GM13976 (cell line): ENCODE data around the gene CAMK1D.

ENCODE experiments used
- DNase-seq: peaks from one replicate; pipeline ENCODE4 v3.0.0; 2012; ENCODE audit warnings: low spot score
- CTCF ChIP-seq: IDR thresholded peaks from 2 replicates; pipeline ENCODE4 v1.5.1; 2012; ENCODE audit warnings: borderline replicate concordance, mild to moderate bottlenecking; ENCODE audit not compliant: insufficient read depth; ENCODE audit errors: extremely low read depth, missing control alignments, control extremely low read depth
- in situ Hi-C: fragments of 300-500 bp; cut with MboI; formaldehyde crosslinking; loops from one replicate; pipeline ENCODE4 v1.12.0; 2022; ENCODE audit warnings: low sequenced_read_pairs, mixed read lengths, inconsistent platforms; ENCODE audit not compliant: unreplicated experiment

The CAMK1D gene

GRCh38 chr10:12629767-12630165, 280.4 kb downstream of the CAMK1D start:
- TF ChIP-seq CTCF, result no peak
- in situ Hi-C loops, result no loop called here
- DNase-seq, result no peak

- in situ Hi-C loops, result no loop called here
- TF ChIP-seq CTCF, result no peak
- DNase-seq, result no peak
Measured at GRCh38 chr10:12631216-12631615, 281.9 kb downstream of the CAMK1D start.

GRCh38 chr10:12631787-12632562, 282.6 kb downstream of the CAMK1D start:
- in situ Hi-C loops, result no loop called here
- DNase-seq, result no peak

GRCh38 chr10:12633776-12634620, 284.7 kb downstream of the CAMK1D start:
- no peak for TF ChIP-seq CTCF
- DNase-seq, result no peak
- in situ Hi-C loops, result no loop called here

More at GRCh38 chr10:12631787-12632562, 282.6 kb downstream of the CAMK1D start:
- no peak for TF ChIP-seq CTCF

- TF ChIP-seq CTCF, result no peak
- in situ Hi-C loops, result no loop called here
- no peak for DNase-seq
Measured at GRCh38 chr10:12634621-12634931, 285.2 kb downstream of the CAMK1D start.

- no peak for TF ChIP-seq CTCF
- in situ Hi-C loops, result no loop called here
- DNase-seq, result no peak
Measured at GRCh38 chr10:12635127-12635541, 285.8 kb downstream of the CAMK1D start.
